ENCODE measurements around the gene MYF6. TPM values are rescaled to one million over a fixed set of nuclear protein-coding genes. Genes with fewer than 3 reads are reported as not detected.

The MYF6 gene
- total and polyA plus RNA-seq, 2 of the 8 experiments (the other 6 are each of a cell fraction or from before 2014, with no cell fraction given): 0.39 TPM; not detected in 1

DNA sequence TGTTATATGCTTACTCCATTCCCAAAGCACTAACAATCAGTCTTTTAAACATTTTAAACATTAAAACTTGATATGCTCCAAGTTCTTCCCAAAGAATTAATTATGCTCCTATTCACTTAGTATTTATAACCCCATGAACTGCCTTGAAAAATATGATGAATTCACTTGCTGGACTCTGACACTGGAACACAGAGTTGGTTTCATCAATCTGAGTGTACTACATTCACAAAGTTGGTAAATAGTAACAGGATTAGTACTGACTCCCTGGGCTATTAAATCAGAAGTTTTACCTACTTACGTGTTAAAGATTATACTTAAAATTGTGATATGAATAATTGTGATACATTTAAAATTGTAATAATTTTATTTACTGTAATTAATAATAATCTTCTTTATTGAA is 17.3 kb upstream of the MYF6 start:
- Histone ChIP-seq H3K9ac (replicated peaks in 1 of 4; ENCODE audit: extremely low read depth in 1 of 4, low read depth in 3 of 4, low read length in 3 of 4) (no peak overlapping the region), H3K79me2 (ENCODE audit: control insufficient read depth in 1 of 2, insufficient read depth in 2 of 2, low read length in 2 of 2) (no peaks in the 10 kb centered on the region), H4K20me1 (replicated peaks in 1 of 2; ENCODE audit: control insufficient read depth in 1 of 2, insufficient read depth in 2 of 2, low read length in 2 of 2) (no peaks in the 10 kb centered on the region), H3K18ac (ENCODE audit: extremely low read depth, low read length) (no peak overlapping the region), H3K23me2 (ENCODE audit: low read depth, low read length) (no peaks in the 10 kb centered on the region; the same call in 1 of the 2 replicates), H4K5ac (ENCODE audit: insufficient read length, low read depth, low read length) (no peak overlapping the region), H3K14ac (ENCODE audit: insufficient read length) (no peak overlapping the region), H3K79me1 (ENCODE audit: low read depth, low read length) (no peaks in the 10 kb centered on the region), H3K36me3 (ENCODE audit: control insufficient read depth in 2 of 4, insufficient read depth in 4 of 4, low read length in 3 of 4) (no peaks in the 10 kb centered on the region), H4K8ac (ENCODE audit: extremely low read depth, insufficient read depth, low read length) (no peak overlapping the region), H3K23ac (ENCODE audit: insufficient read length) (no peak overlapping the region), H2BK120ac (replicated peaks; ENCODE audit: low read depth, low read length) (no peak overlapping the region), H2AFZ (ENCODE audit: low read length) (no peak overlapping the region), H3K4me1 (replicated peaks in 1 of 4; ENCODE audit: control insufficient read depth in 3 of 4, insufficient read depth in 4 of 4, low read length in 3 of 4) (0 out of 7 replicates have a peak, but pooled peaks cover 0 to 2% (median 0%) of the 10 kb centered on the region in 4 experiments), H4K91ac (replicated peaks; ENCODE audit: insufficient read length, low read length) (no peak overlapping the region), H3K27ac (ENCODE audit: low read depth, low read length) (no peak overlapping the region), H3K56ac (replicated peaks; ENCODE audit: insufficient read length, low read depth, low read length) (no peak overlapping the region), H2BK5ac (ENCODE audit: low read depth, low read length) (no peak overlapping the region), H3K4me2 (ENCODE audit: insufficient read depth in 1 of 2, low read depth in 2 of 2, low read length in 2 of 2) (no peak overlapping the region), H3K27me3 (replicated peaks in 1 of 4; ENCODE audit: control insufficient read depth in 3 of 4, extremely low read depth in 1 of 4, insufficient read depth in 3 of 4, low read length in 3 of 4) (no peaks in the 10 kb centered on the region), H3K4ac (replicated peaks; ENCODE audit: insufficient read length, low read depth, low read length) (no peak overlapping the region), H2BK12ac (ENCODE audit: low read depth, low read length) (no peak overlapping the region), H3K4me3 (ENCODE audit: extremely low read depth in 1 of 4, insufficient read depth in 2 of 4, low read depth in 3 of 4, low read length in 4 of 4) (no peak overlapping the region), H2BK15ac (ENCODE audit: low read length) (no peak overlapping the region), H2BK20ac (ENCODE audit: low read length) (no peak overlapping the region), H2AK5ac (ENCODE audit: low read depth, low read length) (no peak overlapping the region), H3K9me3 (ENCODE audit: insufficient read depth in 2 of 2, low read depth in 1 of 2, low read length in 1 of 2) (no peaks in the 10 kb centered on the region)
- ChIA-PET POLR2A (ENCODE audit: partially characterized antibody) (no interaction called here), CTCF (ENCODE audit: partially characterized antibody) (no interaction called here)
- no peak for FAIRE-seq
- 88% methylated on average over 1 of the region's 1 CpG; no CpG with 5 or more reads in 1 of the 2 experiments for WGBS, 2 experiments (ENCODE audit: extremely low coverage in 1 of 2, insufficient coverage in 1 of 2, insufficient read length in 1 of 2, insufficient replicate concordance in 2 of 2, low coverage in 1 of 2, low lambda C conversion rate in 2 of 2, missing lambda C conversion rate in 1 of 2)
- TF ChIP-seq SIN3A (conservative IDR thresholded peaks at IDR 0.05 in 1 of 2, IDR thresholded peaks at IDR 0.05 in 1 of 2; ENCODE audit: low read depth in 1 of 2, low read length in 2 of 2) (no peak), CTBP2 (IDR thresholded peaks at IDR 0.05; ENCODE audit: borderline replicate concordance, insufficient read depth, insufficient read length, low read length) (no peak), GABPA (IDR thresholded peaks at IDR 0.05; ENCODE audit: borderline replicate concordance, insufficient read depth, low read length) (no peak), POLR2AphosphoS5 (IDR thresholded peaks at IDR 0.05; ENCODE audit: low read depth, low read length) (no peak), TEAD4 (IDR thresholded peaks at IDR 0.05; ENCODE audit: low read depth, low read length) (no peak), SAP30 (IDR thresholded peaks at IDR 0.05; ENCODE audit: insufficient read depth, insufficient replicate concordance, low read length) (no peak), KDM4A (IDR thresholded peaks at IDR 0.05; ENCODE audit: low read depth, low read length, severe bottlenecking) (no peak)
- DNase-seq (ENCODE audit: low read depth in 1 of 2, low spot score in 2 of 2): no peak

All from H1 (cell line).